NCI-H748 (cell line): ENCODE results near the gene ARGFX.
"Not testable (repeated sequence)": the region's sequence is repeated elsewhere in the genome, so short reads cannot be mapped to it uniquely, and the experiment has no call there.

ENCODE experiments used
- DNase-seq: peaks from one replicate; lab custom pipeline; 2025; ENCODE audit not compliant: unreplicated experiment; lab: John Stamatoyannopoulos, UW

Gene ARGFX

GRCh38 chr3:121598564-121598963 lies 30.8 kb downstream of the ARGFX start:
- no peak for DNase-seq

DNA sequence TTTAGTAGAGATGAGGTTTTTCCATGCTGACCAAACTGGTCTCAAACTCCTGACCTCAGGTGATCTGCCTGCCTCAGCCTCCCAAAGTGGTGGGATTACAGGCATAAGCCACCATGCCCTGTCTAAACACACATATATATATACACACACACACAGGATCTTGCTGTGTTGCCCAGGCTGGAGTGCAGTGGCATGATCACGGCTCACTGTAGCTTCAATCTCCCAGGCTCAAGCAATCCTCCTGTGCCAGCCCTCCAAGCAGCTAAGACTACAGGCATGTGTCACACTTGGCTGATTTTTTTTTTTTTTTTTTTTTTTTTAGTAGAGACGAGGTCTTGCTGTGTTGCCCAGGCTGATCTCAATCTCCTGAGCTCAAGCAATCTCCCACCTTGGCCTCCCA lies 32.2 kb downstream of the ARGFX start:
- not testable (repeated sequence) for DNase-seq

GRCh38 chr3:121601212-121601812 lies 33.6 kb downstream of the ARGFX start:
- no peak for DNase-seq

DNA sequence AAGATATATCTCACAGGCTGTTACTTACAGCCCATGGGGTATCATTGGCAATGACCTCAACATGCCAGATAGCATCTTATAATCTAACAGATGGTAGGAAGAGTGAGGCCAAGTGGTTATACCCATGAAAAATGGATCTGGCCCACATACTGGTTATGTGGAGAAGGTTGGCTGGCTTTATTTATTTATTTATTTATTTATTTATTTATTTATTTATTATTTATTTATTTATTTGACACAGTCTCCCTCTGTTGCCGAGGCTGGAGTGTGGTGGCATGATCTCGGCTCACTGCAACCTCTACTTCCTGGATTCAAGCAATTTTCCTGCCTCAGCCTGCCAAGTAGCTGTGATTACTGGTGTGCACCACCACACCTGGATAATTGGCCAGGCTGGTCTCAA lies 37.0 kb downstream of the ARGFX start:
- DNase-seq = no peak

DNA sequence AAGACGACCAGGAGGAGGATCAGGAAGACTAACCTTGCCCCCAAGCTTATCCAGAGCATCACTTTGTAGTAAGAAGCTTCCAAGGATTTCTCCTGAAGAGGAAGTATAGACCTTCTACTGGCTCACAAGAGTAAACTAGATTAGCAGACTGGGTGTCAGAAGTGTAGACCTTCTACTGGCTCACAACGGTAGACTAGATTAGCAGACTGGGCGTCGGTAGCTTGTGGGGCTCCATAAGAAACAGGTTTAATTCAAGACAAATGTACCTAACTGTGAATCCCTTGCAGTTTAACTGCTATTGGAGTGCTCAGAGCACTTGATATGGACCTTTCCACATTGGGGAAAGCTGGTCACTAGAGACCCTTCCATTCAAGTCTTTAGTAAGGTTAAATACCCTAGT lies 38.4 kb downstream of the ARGFX start:
- DNase-seq = no peak
